H1 (cell line): ENCODE results near the gene SECISBP2. TPM values are rescaled to one million over a fixed set of nuclear protein-coding genes. Genes with fewer than 3 reads are reported as not detected.

Source experiments
- CTCF ChIA-PET: fragments of 300-600 bp; sonication (Branson Sonifier 250); formaldehyde crosslinking; loops from one replicate; lab custom pipeline; 2021; ENCODE audit not compliant: partially characterized antibody; lab: Charles Lee
- POLR2A ChIA-PET: fragments of 300-600 bp; sonication (Branson Sonifier 250); formaldehyde crosslinking; loops from one replicate; lab custom pipeline; 2021; ENCODE audit warnings: inconsistent platforms; ENCODE audit not compliant: partially characterized antibody; lab: Charles Lee
- DNase-seq, 2 experiments: peaks; one replicate each; pipeline versions ENCODE4 v3.0.0 to v3.0.0-alpha.2; 2010 to 2022; ENCODE audit warnings: low spot score in 2 of 2, low read depth in 1 of 2, mixed read lengths in 1 of 2
- FAIRE-seq: peaks from 2 replicates; lab custom pipeline; 2011; peaks lifted over from hg19 to GRCh38; lab: Jason Lieb, UNC
- H2AFZ ChIP-seq: 2 replicates; pipeline ENCODE4 v1.8.1; 2012; ENCODE audit warnings: low read length, inconsistent platforms
- H2AK5ac ChIP-seq: 2 replicates; pipeline ENCODE4 v1.6.1; 2013; ENCODE audit warnings: low read depth, low read length
- H2BK120ac ChIP-seq: replicated peaks from 2 replicates; pipeline ENCODE3; 2013; ENCODE audit warnings: low read depth, low read length, inconsistent platforms
- H2BK12ac ChIP-seq: 2 replicates; pipeline ENCODE4 v1.6.1; 2013; ENCODE audit warnings: low read depth, low read length
- H2BK15ac ChIP-seq: 2 replicates; pipeline ENCODE4 v1.6.1; 2013; ENCODE audit warnings: low read length
- H2BK20ac ChIP-seq: 2 replicates; pipeline ENCODE4 v1.6.1; 2013; ENCODE audit warnings: low read length
- H2BK5ac ChIP-seq: 2 replicates; pipeline ENCODE4 v1.6.1; 2013; ENCODE audit warnings: low read depth, low read length
- H3K14ac ChIP-seq: 2 replicates; pipeline ENCODE4 v1.6.1; 2013; ENCODE audit warnings: inconsistent platforms; ENCODE audit not compliant: insufficient read length
- H3K18ac ChIP-seq: 2 replicates; pipeline ENCODE4 v1.6.1; 2013; ENCODE audit warnings: low read length; ENCODE audit errors: extremely low read depth
- H3K23ac ChIP-seq: 2 replicates; pipeline ENCODE4 v1.6.1; 2013; ENCODE audit warnings: inconsistent platforms; ENCODE audit not compliant: insufficient read length
- H3K23me2 ChIP-seq: 2 replicates; pipeline ENCODE4 v1.6.1; 2013; ENCODE audit warnings: low read depth, low read length
- H3K27ac ChIP-seq: 2 replicates; pipeline ENCODE4 v1.6.1; 2011; ENCODE audit warnings: low read depth, low read length, inconsistent platforms
- H3K27me3 ChIP-seq, 4 experiments: replicated peaks in 1 of 4; 1 replicate in 1 of 4; 2 replicates in 3 of 4; pipeline versions ENCODE4 v1.6.1 to v1.8.1; 2011 to 2013; ENCODE audit warnings: low read length in 3 of 4, mild to moderate bottlenecking in 3 of 4, inconsistent platforms in 2 of 4, mixed read lengths in 2 of 4, moderate library complexity in 1 of 4; ENCODE audit not compliant: control insufficient read depth in 3 of 4, insufficient read depth in 3 of 4; ENCODE audit errors: extremely low read depth in 1 of 4
- H3K36me3 ChIP-seq, 4 experiments: 2 replicates each; pipeline versions ENCODE4 v1.6.1 to v1.8.1; 2011 to 2013; ENCODE audit warnings: mild to moderate bottlenecking in 4 of 4, low read length in 3 of 4, moderate library complexity in 2 of 4, control low read depth in 1 of 4, inconsistent platforms in 1 of 4; ENCODE audit not compliant: insufficient read depth in 4 of 4, control insufficient read depth in 2 of 4
- H3K4ac ChIP-seq: replicated peaks from 2 replicates; pipeline ENCODE3; 2013; ENCODE audit warnings: low read length, low read depth, mixed read lengths, inconsistent platforms; ENCODE audit not compliant: insufficient read length
- H3K4me1 ChIP-seq, 4 experiments: replicated peaks in 1 of 4; 1 replicate in 1 of 4; 2 replicates in 3 of 4; pipeline versions ENCODE4 v1.6.1 to v1.8.1; 2011 to 2013; ENCODE audit warnings: low read length in 3 of 4, inconsistent platforms in 2 of 4, mixed read lengths in 1 of 4; ENCODE audit not compliant: insufficient read depth in 4 of 4, control insufficient read depth in 3 of 4
- H3K4me2 ChIP-seq, 2 experiments: 2 replicates each; pipeline versions ENCODE4 v1.6.1 to v1.8.1; 2011 to 2013; ENCODE audit warnings: low read depth in 2 of 2, low read length in 2 of 2, control low read depth in 1 of 2, inconsistent platforms in 1 of 2, mild to moderate bottlenecking in 1 of 2; ENCODE audit not compliant: insufficient read depth in 1 of 2
- H3K4me3 ChIP-seq, 4 experiments: fragments of 200-600, 300-600 bp in 1 of 4; sonication (generic), shearing (Covaris generic), sonication (Bioruptor Twin) in 1 of 4; 2 replicates each; pipeline versions ENCODE4 v1.5.1 to v1.8.1; 2011 to 2016; ENCODE audit warnings: low read length in 4 of 4, low read depth in 3 of 4, control low read depth in 2 of 4, inconsistent platforms in 2 of 4, mild to moderate bottlenecking in 2 of 4, mixed read lengths in 1 of 4, moderate library complexity in 1 of 4; ENCODE audit not compliant: insufficient read depth in 2 of 4; ENCODE audit errors: extremely low read depth in 1 of 4
- H3K56ac ChIP-seq: replicated peaks from 2 replicates; pipeline ENCODE3; 2013; ENCODE audit warnings: low read depth, mild to moderate bottlenecking, mixed read lengths, low read length, inconsistent platforms; ENCODE audit not compliant: insufficient read length
- H3K79me1 ChIP-seq: 2 replicates; pipeline ENCODE4 v1.6.1; 2013; ENCODE audit warnings: low read depth, low read length, control low read depth
- H3K79me2 ChIP-seq, 2 experiments: 2 replicates each; pipeline versions ENCODE4 v1.6.1 to v1.8.1; 2012 to 2013; ENCODE audit warnings: low read length in 2 of 2, mild to moderate bottlenecking in 2 of 2, inconsistent platforms in 1 of 2; ENCODE audit not compliant: insufficient read depth in 2 of 2, control insufficient read depth in 1 of 2
- H3K9ac ChIP-seq, 4 experiments: replicated peaks in 1 of 4; 1 replicate in 1 of 4; 2 replicates in 3 of 4; pipeline versions ENCODE4 v1.6.1 to v1.8.1; 2011 to 2013; ENCODE audit warnings: low read depth in 3 of 4, low read length in 3 of 4, control low read depth in 2 of 4, mild to moderate bottlenecking in 2 of 4, moderate library complexity in 2 of 4, inconsistent platforms in 1 of 4; ENCODE audit errors: extremely low read depth in 1 of 4
- H3K9me3 ChIP-seq, 2 experiments: 2 replicates each; pipeline versions ENCODE4 v1.6.1 to v1.8.1; 2012 to 2013; ENCODE audit warnings: mild to moderate bottlenecking in 2 of 2, moderate library complexity in 2 of 2, control low read depth in 1 of 2, inconsistent platforms in 1 of 2, low read depth in 1 of 2, low read length in 1 of 2, mixed read lengths in 1 of 2; ENCODE audit not compliant: insufficient read depth in 2 of 2
- H4K20me1 ChIP-seq, 2 experiments: replicated peaks in 1 of 2; 2 replicates each; pipeline versions ENCODE3 to v1.8.1; 2011 to 2013; ENCODE audit warnings: inconsistent platforms in 2 of 2, low read length in 2 of 2, mild to moderate bottlenecking in 1 of 2; ENCODE audit not compliant: insufficient read depth in 2 of 2, control insufficient read depth in 1 of 2
- H4K5ac ChIP-seq: 2 replicates; pipeline ENCODE4 v1.6.1; 2013; ENCODE audit warnings: low read length, low read depth, mixed read lengths, inconsistent platforms; ENCODE audit not compliant: insufficient read length
- H4K8ac ChIP-seq: 2 replicates; pipeline ENCODE4 v1.8.0; 2013; ENCODE audit warnings: mild to moderate bottlenecking, moderate library complexity, low read length, inconsistent platforms; ENCODE audit not compliant: insufficient read depth; ENCODE audit errors: extremely low read depth
- H4K91ac ChIP-seq: replicated peaks from 2 replicates; pipeline ENCODE3; 2013; ENCODE audit warnings: low read length, mixed read lengths, inconsistent platforms; ENCODE audit not compliant: insufficient read length
- ASH2L ChIP-seq: fragments of 200-600, 300-600 bp; sonication (generic); IDR thresholded peaks from one replicate; pipeline ENCODE4 v1.7.1; 2017; ENCODE audit warnings: low read length
- BACH1 ChIP-seq: IDR thresholded peaks from 2 replicates; pipeline ENCODE4 v1.6.1; 2012; ENCODE audit warnings: low read length, improper control_type of control experiment
- BCL11A ChIP-seq, 2 experiments: IDR thresholded peaks; one replicate each; pipeline ENCODE4 v1.6.1; 2011; ENCODE audit warnings: low read depth in 2 of 2, low read length in 2 of 2, mild to moderate bottlenecking in 2 of 2
- CBX5 ChIP-seq: fragments of 300-800, 300-1000 bp; sonication (generic); IDR thresholded peaks from 2 replicates; pipeline ENCODE4 v1.7.1; 2016; ENCODE audit warnings: antibody characterized with exemption, low read length, low read depth
- CBX8 ChIP-seq: fragments of 300-800, 300-1000 bp; sonication (generic); IDR thresholded peaks from 2 replicates; pipeline ENCODE4 v1.7.1; 2016; ENCODE audit warnings: low read depth, low read length, borderline replicate concordance
- CHD1 ChIP-seq: IDR thresholded peaks from 2 replicates; pipeline ENCODE4 v1.6.1; 2012; ENCODE audit warnings: low read depth, low read length, improper control_type of control experiment
- CHD2 ChIP-seq: IDR thresholded peaks from 2 replicates; pipeline ENCODE4 v1.6.1; 2012; ENCODE audit warnings: low read length, improper control_type of control experiment
- CTBP2 ChIP-seq: IDR thresholded peaks from 2 replicates; pipeline ENCODE4 v1.7.0; 2011; ENCODE audit warnings: borderline replicate concordance, mild to moderate bottlenecking, moderate library complexity, mixed read lengths, low read length; ENCODE audit not compliant: insufficient read depth, insufficient read length
- EGR1 ChIP-seq: IDR thresholded peaks from 2 replicates; pipeline ENCODE4 v1.6.1; 2011; ENCODE audit warnings: low read depth, low read length, borderline replicate concordance
- GABPA ChIP-seq: IDR thresholded peaks from 2 replicates; pipeline ENCODE4 v1.6.1; 2011; ENCODE audit warnings: mild to moderate bottlenecking, low read length, moderate library complexity, borderline replicate concordance; ENCODE audit not compliant: insufficient read depth
- HDAC2 ChIP-seq, 2 experiments: fragments of 300-600 bp in 1 of 2; sonication (generic) in 1 of 2; IDR thresholded peaks; 2 replicates each; pipeline ENCODE4 v1.6.1; 2011 to 2012; ENCODE audit warnings: low read depth in 2 of 2, low read length in 2 of 2, mild to moderate bottlenecking in 2 of 2, moderate library complexity in 2 of 2, borderline replicate concordance in 1 of 2, inconsistent platforms in 1 of 2
- KDM4A ChIP-seq: IDR thresholded peaks from one replicate; pipeline ENCODE4 v1.7.1; 2012; ENCODE audit warnings: low read depth, mild to moderate bottlenecking, moderate library complexity, low read length, inconsistent platforms; ENCODE audit not compliant: severe bottlenecking
- MAFK ChIP-seq: IDR thresholded peaks from 2 replicates; pipeline ENCODE4 v1.6.1; 2012; ENCODE audit warnings: low read depth, mild to moderate bottlenecking, improper control_type of control experiment, low read length
- PHF8 ChIP-seq: fragments of 200-600 bp; sonication (generic); conservative IDR thresholded peaks from 2 replicates; pipeline ENCODE4 v1.7.1; 2012; ENCODE audit warnings: low read depth, mild to moderate bottlenecking, inconsistent platforms, low read length, moderate library complexity
- TAF1 ChIP-seq: IDR thresholded peaks from 2 replicates; pipeline ENCODE4 v1.6.1; 2011; ENCODE audit warnings: mild to moderate bottlenecking, low read depth, low read length
- WGBS, 2 experiments: shearing (Covaris generic) in 1 of 2; methylation state at CpG; one replicate each; pipeline versions ENCODE4 v1.1.6 to v1.1.7; 2013 to 2015; ENCODE audit warnings: low lambda C conversion rate in 2 of 2, mixed read lengths in 2 of 2, inconsistent platforms in 1 of 2, low coverage in 1 of 2, missing lambda C conversion rate in 1 of 2; ENCODE audit not compliant: insufficient replicate concordance in 2 of 2, insufficient coverage in 1 of 2, insufficient read length in 1 of 2; ENCODE audit errors: extremely low coverage in 1 of 2, missing lambda C conversion rate in 1 of 2; 5-methylcytosine and 5-hydroxymethylcytosine counted together
- polyA plus RNA-seq, 7 experiments: library from polyadenylated mRNA; depleted of rRNA in 3 of 7; stranded (reverse) in 5 of 7; unstranded in 2 of 7; fragments of >200 nt in 5 of 7; fragments of 200-250 nt in 2 of 7; gene quantifications; 1 replicate in 5 of 7; 2 replicates in 1 of 7; 4 replicates in 1 of 7; pipeline versions ENCODE4 v1.2.1 to v1.2.3, GENCODE V29; 2011 to 2013; ENCODE audit warnings: missing spikeins in 2 of 7, mixed read lengths in 2 of 7
- total RNA-seq: library from RNA; stranded (reverse); fragmentation: NEBNext Ultra II Directional; extraction: Animal tissue kit (Norgen Biotek cat#: 25700); gene quantifications from 2 replicates; pipeline ENCODE4 v1.2.1, GENCODE V29; 2021

Gene SECISBP2
- total and polyA plus RNA-seq, 2 of the 8 experiments (the other 6 are each of a cell fraction or from before 2014, with no cell fraction given), result 39.0 to 61.7 TPM

DNA sequence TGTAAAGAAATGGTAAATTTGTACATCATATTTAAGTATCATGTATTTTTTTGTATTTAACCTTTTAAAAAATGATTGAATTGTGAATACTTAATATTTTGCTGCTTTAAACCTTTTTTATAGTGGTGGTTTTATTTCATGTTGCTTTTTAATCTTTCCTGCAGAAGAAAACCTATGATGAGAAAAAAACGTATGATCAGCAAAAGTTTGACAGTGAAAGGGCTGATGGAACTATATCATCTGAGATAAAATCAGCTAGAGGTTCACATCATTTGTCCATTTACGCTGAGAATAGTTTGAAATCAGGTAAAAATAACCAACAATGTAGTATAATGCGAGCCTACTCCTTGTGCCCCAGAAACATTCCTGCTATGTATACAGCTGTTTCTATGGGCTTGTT is 7.4 kb downstream of the SECISBP2 start:
- 87% methylated on average over 3 of the region's 3 CpGs; no CpG with 5 or more reads in 1 of the 2 experiments for WGBS, 2 experiments
- TF ChIP-seq CHD1, result no peak
- TF ChIP-seq BCL11A (IDR thresholded peaks at IDR 0.05; ENCODE audit: low read depth in 2 of 2, low read length in 2 of 2), result no peak
- no peak for TF ChIP-seq MAFK
- no peak for TF ChIP-seq GABPA
- TF ChIP-seq CBX5, result no peak
- TF ChIP-seq ASH2L, result no peak
- no peak for TF ChIP-seq CBX8
- no peak for TF ChIP-seq HDAC2 (IDR thresholded peaks at IDR 0.05; ENCODE audit: borderline replicate concordance in 1 of 2, low read depth in 2 of 2, low read length in 2 of 2)
- no peak for TF ChIP-seq EGR1
- TF ChIP-seq PHF8, result no peak
- TF ChIP-seq CHD2, result no peak
- TF ChIP-seq TAF1, result no peak
- no peak for TF ChIP-seq KDM4A
- TF ChIP-seq BACH1, result no peak
- no peak for TF ChIP-seq CTBP2

More for the DNA sequence above, 7.4 kb downstream of the SECISBP2 start:
- H2BK12ac ChIP-seq, result no peak overlapping the region
- H3K9ac ChIP-seq, result no peak overlapping the region
- POLR2A ChIA-PET, result interaction anchor here (0.9 to 4.3 kb wide), 8 partner anchors 8 to 204 kb away, joined by 3 to 30 read pairs (median 6); partner anchors contain the start of genes CKS2 and SECISBP2
- FAIRE-seq (no peak), DNase-seq (no peak)
- CTCF ChIA-PET, result no interaction called here
- H3K23ac ChIP-seq, result no peak overlapping the region
- no peaks in the 10 kb centered on the region for H3K23me2 ChIP-seq
- no peak overlapping the region for H4K5ac ChIP-seq
- H3K4ac ChIP-seq, result no peak overlapping the region
- H4K8ac ChIP-seq, result no peak overlapping the region
- H2AFZ ChIP-seq, result no peak overlapping the region
- no peaks in the 10 kb centered on the region for H3K9me3 ChIP-seq
- H3K4me3 ChIP-seq, result no peak overlapping the region
- H2BK15ac ChIP-seq, result no peak overlapping the region
- no peaks in the 10 kb centered on the region for H3K4me1 ChIP-seq
- H2BK5ac ChIP-seq, result no peak overlapping the region
- no peak overlapping the region for H2AK5ac ChIP-seq
- no peak overlapping the region for H2BK20ac ChIP-seq
- H3K56ac ChIP-seq, result no peak overlapping the region
- no peak overlapping the region for H3K27ac ChIP-seq
- no peaks in the 10 kb centered on the region for H3K27me3 ChIP-seq
- H3K79me2 ChIP-seq, result peaks cover 9 to 55% of the 10 kb centered on the region in 2 experiments
- no peak overlapping the region for H4K91ac ChIP-seq
- no peak overlapping the region for H2BK120ac ChIP-seq
- no peak overlapping the region for H3K18ac ChIP-seq
- H3K14ac ChIP-seq, result no peak overlapping the region
- H3K4me2 ChIP-seq, result no peak overlapping the region
- peaks cover 2 to 3% of the 10 kb centered on the region in 2 experiments for H4K20me1 ChIP-seq
- H3K36me3 ChIP-seq, result peaks cover 0 to 71% (median 34%) of the 10 kb centered on the region in 4 experiments
- H3K79me1 ChIP-seq, result no peaks in the 10 kb centered on the region
